ENCODE data around the gene OSGIN1.

GRCh38 chr16:84013787-84014569 lies 60.9 kb downstream of the OSGIN1 start:
- TF ChIP-seq, protein P1, sequence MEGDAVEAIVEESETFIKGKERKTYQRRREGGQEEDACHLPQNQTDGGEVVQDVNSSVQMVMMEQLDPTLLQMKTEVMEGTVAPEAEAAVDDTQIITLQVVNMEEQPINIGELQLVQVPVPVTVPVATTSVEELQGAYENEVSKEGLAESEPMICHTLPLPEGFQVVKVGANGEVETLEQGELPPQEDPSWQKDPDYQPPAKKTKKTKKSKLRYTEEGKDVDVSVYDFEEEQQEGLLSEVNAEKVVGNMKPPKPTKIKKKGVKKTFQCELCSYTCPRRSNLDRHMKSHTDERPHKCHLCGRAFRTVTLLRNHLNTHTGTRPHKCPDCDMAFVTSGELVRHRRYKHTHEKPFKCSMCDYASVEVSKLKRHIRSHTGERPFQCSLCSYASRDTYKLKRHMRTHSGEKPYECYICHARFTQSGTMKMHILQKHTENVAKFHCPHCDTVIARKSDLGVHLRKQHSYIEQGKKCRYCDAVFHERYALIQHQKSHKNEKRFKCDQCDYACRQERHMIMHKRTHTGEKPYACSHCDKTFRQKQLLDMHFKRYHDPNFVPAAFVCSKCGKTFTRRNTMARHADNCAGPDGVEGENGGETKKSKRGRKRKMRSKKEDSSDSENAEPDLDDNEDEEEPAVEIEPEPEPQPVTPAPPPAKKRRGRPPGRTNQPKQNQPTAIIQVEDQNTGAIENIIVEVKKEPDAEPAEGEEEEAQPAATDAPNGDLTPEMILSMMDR (conservative IDR thresholded peaks at IDR 0.05 in 1 of 2, IDR thresholded peaks at IDR 0.05 in 1 of 2; ENCODE audit: extremely low read depth in 1 of 2, insufficient read depth in 1 of 2, low read depth in 1 of 2, low read length in 2 of 2): no peak
- TF ChIP-seq EZH2 (IDR thresholded peaks at IDR 0.05; ENCODE audit: borderline replicate concordance, low read length): no peak
